Measurements from ENCODE around the gene RIMS3. TPM values are rescaled to one million over a fixed set of nuclear protein-coding genes. Genes with fewer than 3 reads are reported as not detected.
A peak's percentile ranks its signal among the peaks of the same experiment; 100 is the strongest.

Gene RIMS3
- total RNA-seq, 1 donor from 2014 or later, result 0.81 TPM

GRCh38 chr1:40661678-40662077 is 3.8 kb downstream of the RIMS3 start:
- DNase-seq (no peak), ATAC-seq (ENCODE audit: poor library complexity) (no peak)
- intact Hi-C loops (cut with DNase I), result no loop called here

DNA sequence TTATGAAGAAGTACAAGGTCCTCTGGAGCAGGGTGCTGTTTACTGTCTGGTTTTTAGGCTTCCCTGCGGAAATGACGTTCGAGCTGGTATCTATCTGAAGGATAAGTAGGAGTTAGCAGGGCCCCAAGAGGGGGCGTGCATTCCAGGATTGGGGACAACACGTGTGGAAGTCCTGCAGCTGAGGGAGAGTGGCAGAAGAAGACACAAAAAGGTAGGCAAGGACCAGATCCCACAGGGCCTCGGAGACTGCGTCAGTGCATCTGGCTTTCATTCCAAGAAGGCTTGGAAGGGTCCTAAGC is 5.9 kb downstream of the RIMS3 start:
- DNase-seq, result no peak
- intact Hi-C loops (cut with DNase I), result no loop called here
- no peak for ATAC-seq (ENCODE audit: poor library complexity)

DNA sequence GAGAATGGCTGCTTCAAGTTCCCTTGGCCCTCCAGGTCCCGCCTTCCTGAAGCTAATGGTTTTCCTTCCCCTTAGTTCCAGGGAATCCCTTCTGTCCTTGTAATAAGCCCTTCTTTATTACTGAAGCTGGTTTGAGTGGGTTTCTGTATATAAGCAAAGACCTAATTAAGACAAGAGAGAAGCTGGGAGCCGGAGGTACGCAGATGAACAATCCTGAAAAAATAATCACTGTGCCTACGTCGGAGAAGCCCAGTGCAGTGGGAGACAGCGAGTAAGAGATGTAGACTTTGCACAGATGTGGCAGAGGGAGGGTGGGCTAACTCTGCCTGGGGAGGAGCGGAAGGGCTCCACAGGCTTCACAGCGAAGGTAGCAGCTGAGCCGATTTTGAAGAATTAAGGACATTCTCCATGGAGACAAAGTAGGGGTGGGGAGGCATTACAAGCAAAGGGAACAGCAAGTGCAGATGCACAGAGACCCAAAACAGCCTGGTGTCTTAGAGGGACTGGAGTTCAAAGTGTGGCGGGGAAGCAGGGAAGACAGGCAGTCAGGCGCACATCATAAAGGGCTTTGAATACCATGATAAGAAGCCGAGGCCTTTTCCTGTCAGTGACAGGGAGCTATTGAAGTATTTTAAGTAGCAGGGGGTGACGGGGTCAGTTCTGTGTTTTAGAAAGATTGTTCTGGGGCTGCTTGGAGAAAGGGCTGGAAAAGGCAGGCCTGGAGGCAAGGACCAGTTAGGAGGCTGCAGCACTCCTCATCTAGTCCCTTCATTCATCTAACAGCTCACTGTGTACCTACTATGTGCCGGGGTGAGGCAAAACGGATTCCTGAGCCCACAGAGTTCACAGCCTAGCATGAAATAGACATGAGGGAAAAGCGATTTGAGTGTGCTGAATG is 6.5 kb downstream of the RIMS3 start:
- ATAC-seq (ENCODE audit: poor library complexity), result no peak
- intact Hi-C loops (cut with DNase I), result no loop called here
- no peak for DNase-seq

- ATAC-seq (ENCODE audit: poor library complexity) (no peak), DNase-seq (no peak)
- intact Hi-C loops (cut with DNase I), result no loop called here
Observed at GRCh38 chr1:40657046-40657445, 8.4 kb downstream of the RIMS3 start.

- ATAC-seq (ENCODE audit: poor library complexity), result no peak
- intact Hi-C loops (cut with DNase I), result no loop called here
Observed at GRCh38 chr1:40653851-40654537, 11.5 kb downstream of the RIMS3 start.

GRCh38 chr1:40652979-40653378 is 12.5 kb downstream of the RIMS3 start:
- no peak for DNase-seq
- ATAC-seq (ENCODE audit: poor library complexity), result no peak
- intact Hi-C loops (cut with DNase I), result no loop called here

More at GRCh38 chr1:40653851-40654537, 11.5 kb downstream of the RIMS3 start:
- no peak for DNase-seq

DNA sequence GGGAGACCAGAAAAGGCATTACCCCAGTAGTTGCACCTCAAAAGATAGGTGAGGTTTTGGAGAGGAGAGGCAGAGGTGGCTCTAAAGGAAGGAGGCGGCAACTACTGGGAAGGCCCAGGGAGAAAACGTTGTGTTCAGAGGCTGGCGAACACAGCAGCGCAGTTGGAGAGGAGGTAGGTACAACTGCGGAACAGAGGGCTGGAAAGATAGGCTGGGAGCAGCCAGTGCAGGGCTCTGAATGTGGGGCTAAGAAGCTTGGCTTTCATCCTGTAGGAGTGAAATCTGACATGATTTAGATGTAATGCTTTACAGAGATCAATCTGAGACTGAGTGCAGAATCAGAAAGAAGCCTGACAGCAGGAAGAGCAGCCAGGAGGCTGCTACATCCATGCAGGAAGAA is 13.0 kb downstream of the RIMS3 start:
- intact Hi-C loops (cut with DNase I), result no loop called here
- ATAC-seq (ENCODE audit: poor library complexity) (no peak), DNase-seq (no peak)

DNA sequence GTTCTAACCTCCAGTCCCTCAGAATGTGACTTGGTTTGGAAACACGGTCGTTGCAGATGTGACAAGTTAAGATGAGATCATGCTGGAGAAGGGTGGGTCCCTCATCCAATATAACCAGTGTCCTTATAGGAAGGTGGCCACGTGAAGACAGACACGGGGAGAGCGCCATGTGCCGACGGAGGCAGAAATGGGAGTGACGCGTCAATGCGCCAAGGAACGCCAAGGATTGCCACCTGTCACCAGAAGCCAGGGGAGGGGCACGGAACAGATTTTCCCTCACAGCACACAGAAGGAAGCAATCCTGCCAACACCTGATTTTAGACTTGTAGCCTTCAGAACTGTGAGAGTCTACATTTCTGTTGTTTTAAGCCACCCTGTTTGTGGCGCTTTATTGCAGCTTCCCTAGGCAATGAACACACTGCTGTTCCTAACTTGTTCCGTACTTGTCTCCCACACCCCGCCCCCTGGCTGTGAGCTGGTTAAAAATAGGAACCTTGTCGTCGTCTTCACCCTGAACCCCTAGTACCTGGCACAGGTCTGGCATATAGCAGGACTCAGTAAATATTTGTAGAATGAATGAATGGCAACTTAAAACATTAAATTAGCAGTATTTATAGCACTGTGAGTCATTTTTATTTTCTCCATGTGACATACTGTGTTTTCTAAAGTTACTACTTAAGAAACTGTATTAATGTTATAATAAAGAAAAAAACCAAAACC is 14.2 kb downstream of the RIMS3 start:
- ATAC-seq (ENCODE audit: poor library complexity) (peak; percentile 86), DNase-seq (peak; percentile 55)
- intact Hi-C loops (cut with DNase I), result no loop called here

DNA sequence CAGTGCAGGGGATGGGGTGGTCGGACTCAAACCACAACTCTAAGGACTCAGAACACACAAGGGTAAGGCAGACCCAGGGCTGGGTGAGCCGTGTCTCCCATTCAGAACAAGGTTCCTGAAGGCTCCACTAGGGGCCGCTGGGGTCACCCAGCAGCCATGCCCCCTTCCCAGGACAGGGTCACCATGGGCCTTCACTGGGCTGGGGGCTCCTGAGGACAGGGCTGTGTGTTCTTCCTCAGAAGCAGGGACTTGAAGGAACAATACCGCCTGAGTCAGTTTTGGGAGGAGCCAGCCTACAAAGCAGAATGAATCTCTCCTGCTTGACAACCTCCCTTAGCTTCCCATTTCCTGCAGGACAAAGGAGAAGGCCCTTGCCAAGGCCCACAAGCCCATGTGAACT is 15.4 kb downstream of the RIMS3 start:
- no peak for ATAC-seq (ENCODE audit: poor library complexity)
- intact Hi-C loops (cut with DNase I), result no loop called here
- no peak for DNase-seq

DNA sequence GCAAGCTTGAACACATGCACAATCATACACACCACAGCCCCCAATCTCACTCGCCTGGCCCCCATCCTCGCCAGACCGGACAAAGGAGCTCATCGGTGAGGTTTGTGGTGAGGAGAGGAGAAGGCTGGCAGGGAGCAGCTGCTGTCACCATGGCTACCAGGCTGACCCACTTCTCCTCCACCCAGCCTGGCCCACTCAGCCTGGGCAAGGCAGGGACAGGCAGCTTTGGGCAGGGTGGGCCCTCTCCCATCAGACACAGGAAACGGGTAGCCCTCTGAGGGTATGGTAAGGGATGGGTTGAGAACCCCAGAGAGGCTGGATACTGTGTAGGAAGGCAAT is 15.9 kb downstream of the RIMS3 start:
- DNase-seq (no peak), ATAC-seq (ENCODE audit: poor library complexity) (no peak)
- intact Hi-C loops (cut with DNase I), result no loop called here

- ATAC-seq (ENCODE audit: poor library complexity) (no peak), DNase-seq (no peak)
- intact Hi-C loops (cut with DNase I), result no loop called here
Observed at GRCh38 chr1:40648928-40649591, 16.4 kb downstream of the RIMS3 start.

DNA sequence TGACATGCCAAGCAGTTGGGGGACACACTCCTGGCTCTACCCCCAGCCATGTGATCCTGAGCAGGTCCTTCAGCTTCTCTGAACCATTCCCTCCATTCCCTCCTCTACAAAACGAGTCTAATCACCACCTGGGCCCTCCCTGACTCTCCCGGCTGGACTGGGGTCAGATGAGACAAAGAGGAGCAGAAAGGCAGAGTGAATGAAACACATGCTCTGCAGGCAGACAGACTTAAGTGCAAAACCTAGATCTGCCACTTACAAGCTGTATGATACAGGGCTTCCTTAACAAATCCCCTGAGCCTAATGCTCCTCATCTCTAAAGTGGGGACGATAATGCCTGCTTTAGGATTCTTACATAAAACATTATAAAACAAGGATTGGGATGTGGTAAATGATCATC is 17.3 kb downstream of the RIMS3 start:
- ATAC-seq (ENCODE audit: poor library complexity) (no peak), DNase-seq (no peak)
- intact Hi-C loops (cut with DNase I), result no loop called here

- ATAC-seq (ENCODE audit: poor library complexity), result no peak
- DNase-seq, result no peak
- intact Hi-C loops (cut with DNase I), result no loop called here
Observed at GRCh38 chr1:40646315-40646714, 19.2 kb downstream of the RIMS3 start.

- intact Hi-C loops (cut with DNase I), result no loop called here
- ATAC-seq (ENCODE audit: poor library complexity) (no peak), DNase-seq (no peak)
Observed at GRCh38 chr1:40645118-40645680, 20.3 kb downstream of the RIMS3 start.

DNA sequence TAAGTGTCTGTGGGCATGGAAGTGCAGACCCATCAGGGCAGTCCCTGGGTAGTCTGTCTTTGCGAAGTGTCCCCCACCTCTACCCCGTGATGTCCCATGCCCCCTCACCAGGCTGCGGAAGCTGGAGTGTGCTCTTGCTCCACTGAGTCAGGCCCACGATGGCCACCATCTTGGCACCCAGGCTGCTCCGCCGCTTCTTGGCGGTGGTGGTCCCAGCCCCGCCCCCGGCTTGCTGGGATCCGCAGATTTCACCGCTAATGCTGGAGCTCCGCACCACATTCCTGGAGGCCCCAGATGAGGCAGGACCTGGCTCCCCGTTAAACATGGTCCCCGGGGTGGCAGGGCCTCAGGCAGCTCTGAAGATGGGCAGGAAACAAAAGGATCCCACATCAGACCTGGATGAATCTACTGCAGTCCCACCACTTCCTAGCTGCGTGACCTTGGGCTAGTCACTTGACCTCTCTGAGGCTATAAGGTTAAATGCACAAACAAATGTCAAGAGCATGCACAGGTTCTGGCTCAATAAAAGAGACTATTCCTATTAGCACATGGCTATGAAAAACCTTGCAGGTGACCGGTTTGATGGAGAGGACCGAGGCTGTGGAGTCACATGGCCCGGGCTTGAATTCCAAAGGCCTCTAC is 23.8 kb downstream of the RIMS3 start:
- ATAC-seq (ENCODE audit: poor library complexity) (no peak), DNase-seq (no peak)
- intact Hi-C loops (cut with DNase I), result no loop called here

DNA sequence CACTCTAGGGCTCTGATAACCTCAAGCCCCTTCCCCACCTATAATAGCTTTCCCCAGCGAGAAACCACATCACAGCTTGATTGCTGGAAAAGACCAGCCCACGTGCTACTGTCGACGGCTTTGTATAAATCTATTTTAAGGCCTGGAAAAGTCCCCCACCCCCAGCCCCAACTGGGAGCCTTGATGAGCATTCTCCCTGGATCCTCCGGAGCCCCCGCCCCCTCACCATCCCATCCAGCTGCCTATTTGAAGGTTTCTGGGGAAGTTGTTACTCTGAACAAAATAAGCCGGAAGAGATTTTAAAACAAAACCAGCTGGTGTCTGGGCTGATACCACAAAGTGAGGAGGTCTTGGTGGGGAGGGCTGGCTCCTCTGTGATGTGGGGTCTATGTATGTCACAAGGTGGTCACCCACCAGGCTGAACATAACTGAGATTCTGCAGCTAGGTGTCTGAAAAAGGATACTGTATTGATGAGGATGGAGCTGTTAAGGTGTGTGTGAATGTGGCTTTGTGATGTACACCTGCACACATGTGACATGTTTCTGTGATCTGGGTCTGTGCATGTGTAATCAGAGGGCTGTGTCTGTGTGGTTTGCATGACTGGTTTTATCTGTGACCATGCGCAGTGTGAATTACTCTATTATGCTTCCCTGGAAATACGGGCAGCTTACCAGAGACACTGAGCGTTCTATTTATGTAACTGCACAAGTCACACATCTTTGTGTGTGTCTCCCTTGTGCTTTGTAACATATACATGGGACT is 25.0 kb downstream of the RIMS3 start:
- no peak for DNase-seq
- intact Hi-C loops (cut with DNase I), result no loop called here
- no peak for ATAC-seq (ENCODE audit: poor library complexity)

GRCh38 chr1:40638097-40639036 is 27.1 kb downstream of the RIMS3 start:
- no peak for ATAC-seq (ENCODE audit: poor library complexity)
- intact Hi-C loops (cut with DNase I), result no loop called here
- no peak for DNase-seq

Data from Right ventricle myocardium superior (tissue), 1 donor.